ENCODE measurements around the gene SORL1-AS1.

Gene SORL1-AS1

GRCh38 chr11:121494355-121495099 is 41.8 kb upstream of the SORL1-AS1 start:
- Mint-ChIP-seq H3K9me3 (ENCODE audit: unreplicated experiment) (no peaks in the 10 kb centered on the region), H3K36me3 (ENCODE audit: unreplicated experiment) (no peaks in the 10 kb centered on the region)

GRCh38 chr11:121489823-121490222 is 37.1 kb upstream of the SORL1-AS1 start:
- Mint-ChIP-seq H3K27ac (ENCODE audit: unreplicated experiment) (no peak overlapping the region), H3K27me3 (ENCODE audit: unreplicated experiment) (peaks cover 3% of the 10 kb centered on the region), H3K4me3 (ENCODE audit: unreplicated experiment) (no peak overlapping the region), H3K9me3 (ENCODE audit: unreplicated experiment) (peaks cover 1% of the 10 kb centered on the region), H3K4me1 (ENCODE audit: low read depth, unreplicated experiment) (peaks cover 6% of the 10 kb centered on the region), H3K36me3 (ENCODE audit: unreplicated experiment) (no peaks in the 10 kb centered on the region)
- DNase-seq = no peak
- TF ChIP-seq, protein P1, sequence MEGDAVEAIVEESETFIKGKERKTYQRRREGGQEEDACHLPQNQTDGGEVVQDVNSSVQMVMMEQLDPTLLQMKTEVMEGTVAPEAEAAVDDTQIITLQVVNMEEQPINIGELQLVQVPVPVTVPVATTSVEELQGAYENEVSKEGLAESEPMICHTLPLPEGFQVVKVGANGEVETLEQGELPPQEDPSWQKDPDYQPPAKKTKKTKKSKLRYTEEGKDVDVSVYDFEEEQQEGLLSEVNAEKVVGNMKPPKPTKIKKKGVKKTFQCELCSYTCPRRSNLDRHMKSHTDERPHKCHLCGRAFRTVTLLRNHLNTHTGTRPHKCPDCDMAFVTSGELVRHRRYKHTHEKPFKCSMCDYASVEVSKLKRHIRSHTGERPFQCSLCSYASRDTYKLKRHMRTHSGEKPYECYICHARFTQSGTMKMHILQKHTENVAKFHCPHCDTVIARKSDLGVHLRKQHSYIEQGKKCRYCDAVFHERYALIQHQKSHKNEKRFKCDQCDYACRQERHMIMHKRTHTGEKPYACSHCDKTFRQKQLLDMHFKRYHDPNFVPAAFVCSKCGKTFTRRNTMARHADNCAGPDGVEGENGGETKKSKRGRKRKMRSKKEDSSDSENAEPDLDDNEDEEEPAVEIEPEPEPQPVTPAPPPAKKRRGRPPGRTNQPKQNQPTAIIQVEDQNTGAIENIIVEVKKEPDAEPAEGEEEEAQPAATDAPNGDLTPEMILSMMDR (IDR thresholded peaks at IDR 0.05; ENCODE audit: partially characterized antibody, unreplicated experiment) = no peak

More at GRCh38 chr11:121494355-121495099, 41.8 kb upstream of the SORL1-AS1 start:
- Mint-ChIP-seq H3K27me3 (ENCODE audit: unreplicated experiment) (no peaks in the 10 kb centered on the region), H3K4me3 (ENCODE audit: unreplicated experiment) (no peak overlapping the region), H3K4me1 (ENCODE audit: low read depth, unreplicated experiment) (no peaks in the 10 kb centered on the region), H3K27ac (ENCODE audit: unreplicated experiment) (no peak overlapping the region)
- TF ChIP-seq, protein P1 (IDR thresholded peaks at IDR 0.05; ENCODE audit: partially characterized antibody, unreplicated experiment) = no peak
- DNase-seq = no peak

DNA sequence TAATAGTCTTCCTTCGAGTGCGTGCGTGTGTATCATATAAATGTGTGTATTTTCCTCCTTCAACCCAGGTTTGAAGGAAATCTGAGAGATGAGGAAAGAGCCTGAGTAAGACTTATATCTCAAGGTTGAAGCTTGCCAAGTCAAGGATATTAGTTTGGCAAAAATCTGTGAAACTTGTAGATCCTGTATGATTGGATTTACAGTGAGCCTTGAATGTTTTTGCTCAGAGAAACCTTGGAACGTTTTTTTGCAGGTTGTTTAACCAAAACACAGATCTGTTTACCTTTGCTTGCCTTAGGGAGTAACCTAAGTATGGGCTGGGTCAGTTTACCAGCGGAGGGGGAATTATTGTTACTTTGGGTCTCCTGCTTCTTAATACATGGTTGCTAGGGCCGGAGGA is 35.9 kb upstream of the SORL1-AS1 start:
- Mint-ChIP-seq H3K4me1 (ENCODE audit: low read depth, unreplicated experiment) (peaks cover 6% of the 10 kb centered on the region), H3K4me3 (ENCODE audit: unreplicated experiment) (no peak overlapping the region), H3K36me3 (ENCODE audit: unreplicated experiment) (no peaks in the 10 kb centered on the region), H3K27ac (ENCODE audit: unreplicated experiment) (no peak overlapping the region), H3K27me3 (ENCODE audit: unreplicated experiment) (peaks cover 3% of the 10 kb centered on the region), H3K9me3 (ENCODE audit: unreplicated experiment) (peaks cover 3% of the 10 kb centered on the region)
- TF ChIP-seq, protein P1 (IDR thresholded peaks at IDR 0.05; ENCODE audit: partially characterized antibody, unreplicated experiment) = no peak
- DNase-seq = no peak

DNA sequence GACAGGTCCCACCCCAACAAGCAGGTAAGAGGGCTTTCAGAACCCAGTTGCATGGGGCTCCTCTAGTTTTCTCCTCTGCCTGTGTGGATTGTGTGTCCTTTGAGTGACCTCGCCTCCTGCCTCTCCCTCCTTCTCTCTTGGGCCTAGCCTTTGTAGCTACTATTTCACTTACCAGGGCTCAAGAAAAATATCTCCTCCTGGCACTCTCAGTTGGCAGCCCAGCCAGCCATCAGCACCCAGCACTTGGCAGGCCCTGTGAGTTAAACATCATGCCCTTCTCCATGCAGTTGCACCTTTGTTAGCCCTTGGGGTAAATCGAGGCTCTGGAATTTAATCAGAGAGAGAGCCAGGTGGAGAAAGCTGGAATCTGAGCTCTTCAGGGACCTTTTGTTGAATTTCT is 35.4 kb upstream of the SORL1-AS1 start:
- Mint-ChIP-seq H3K4me1 (ENCODE audit: low read depth, unreplicated experiment) (peaks cover 6% of the 10 kb centered on the region), H3K9me3 (ENCODE audit: unreplicated experiment) (peaks cover 3% of the 10 kb centered on the region), H3K4me3 (ENCODE audit: unreplicated experiment) (no peak overlapping the region), H3K36me3 (ENCODE audit: unreplicated experiment) (no peaks in the 10 kb centered on the region), H3K27ac (ENCODE audit: unreplicated experiment) (no peak overlapping the region), H3K27me3 (ENCODE audit: unreplicated experiment) (peaks cover 3% of the 10 kb centered on the region)
- TF ChIP-seq, protein P1 (IDR thresholded peaks at IDR 0.05; ENCODE audit: partially characterized antibody, unreplicated experiment) = no peak
- DNase-seq = no peak

DNA sequence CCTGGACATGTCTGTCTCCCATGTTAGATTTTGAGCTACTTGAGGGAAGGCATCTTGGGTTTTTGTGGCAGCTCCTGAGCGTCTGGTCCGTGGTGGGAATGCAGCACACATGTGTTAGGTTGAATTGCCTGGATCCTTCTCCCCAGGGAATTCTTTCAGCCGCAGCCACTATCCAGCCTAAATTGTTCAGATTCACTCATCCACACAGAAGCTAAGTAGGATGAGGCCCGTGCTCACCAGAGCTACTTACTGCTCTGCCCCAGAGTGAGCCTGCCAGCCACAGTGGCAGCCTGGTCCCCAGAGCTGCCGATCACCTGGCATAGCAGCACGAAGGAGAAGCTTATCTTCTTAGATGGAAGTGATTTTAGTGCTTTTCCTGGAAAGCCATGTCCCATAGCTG is 34.4 kb upstream of the SORL1-AS1 start:
- no peak for DNase-seq
- H3K36me3 Mint-ChIP-seq (ENCODE audit: unreplicated experiment) = no peaks in the 10 kb centered on the region
- peak overlapping the region; percentile 23 for H3K4me3 Mint-ChIP-seq (ENCODE audit: unreplicated experiment)
- TF ChIP-seq, protein P1 (IDR thresholded peaks at IDR 0.05; ENCODE audit: partially characterized antibody, unreplicated experiment) = no peak
- H3K9me3 Mint-ChIP-seq (ENCODE audit: unreplicated experiment) = peaks cover 3% of the 10 kb centered on the region
- peak overlapping the region; percentile 24 for H3K27ac Mint-ChIP-seq (ENCODE audit: unreplicated experiment)
- peaks cover 9% of the 10 kb centered on the region for H3K4me1 Mint-ChIP-seq (ENCODE audit: low read depth, unreplicated experiment)
- H3K27me3 Mint-ChIP-seq (ENCODE audit: unreplicated experiment) = peaks cover 3% of the 10 kb centered on the region

Data from glutamatergic neuron (in vitro differentiated cells).